Stimulated activated CD8-positive, alpha-beta memory T cell treated with anti-CD3 and anti-CD28 coated beads, Interleukin-4, amount 100 ng/mL, for 24 hours (primary cell): ENCODE data around the gene FUT6.
A peak's percentile ranks its signal among the peaks of the same experiment; 100 is the strongest.

Source experiments
- DNase-seq: peaks from one replicate; pipeline ENCODE4 v3.0.0-alpha.2; 2020; ENCODE audit warnings: low read depth

FUT6 gene

DNA sequence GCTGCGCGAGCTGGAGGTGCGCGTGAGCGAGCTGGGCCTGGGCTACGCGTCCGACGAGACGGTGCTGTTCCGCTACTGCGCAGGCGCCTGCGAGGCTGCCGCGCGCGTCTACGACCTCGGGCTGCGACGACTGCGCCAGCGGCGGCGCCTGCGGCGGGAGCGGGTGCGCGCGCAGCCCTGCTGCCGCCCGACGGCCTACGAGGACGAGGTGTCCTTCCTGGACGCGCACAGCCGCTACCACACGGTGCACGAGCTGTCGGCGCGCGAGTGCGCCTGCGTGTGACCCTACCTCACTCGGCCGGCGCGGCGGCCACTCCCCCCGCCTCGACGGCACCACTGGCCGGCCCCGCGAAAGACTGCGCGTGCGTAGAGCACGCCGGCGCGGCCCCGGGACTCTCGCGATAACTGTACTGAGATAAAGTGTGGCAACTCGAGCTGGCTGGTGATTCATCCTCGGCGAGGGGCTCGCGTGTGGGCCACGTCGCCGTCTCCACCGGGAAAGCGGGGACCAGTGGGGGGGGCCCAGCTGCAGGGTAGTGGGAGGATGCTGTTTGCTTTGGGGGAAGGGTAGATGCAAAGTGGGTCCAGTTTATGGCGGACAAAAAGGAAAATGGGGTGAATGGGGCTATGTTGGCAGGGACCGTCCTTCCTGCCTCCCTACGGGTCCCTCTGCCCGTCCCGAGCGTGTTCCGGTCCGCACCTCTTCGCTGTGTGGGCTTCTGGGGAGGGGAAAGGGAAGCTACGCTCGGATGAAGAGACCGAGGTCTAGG, 11.4 kb downstream of the FUT6 start:
- peak; percentile 96 for DNase-seq

DNA sequence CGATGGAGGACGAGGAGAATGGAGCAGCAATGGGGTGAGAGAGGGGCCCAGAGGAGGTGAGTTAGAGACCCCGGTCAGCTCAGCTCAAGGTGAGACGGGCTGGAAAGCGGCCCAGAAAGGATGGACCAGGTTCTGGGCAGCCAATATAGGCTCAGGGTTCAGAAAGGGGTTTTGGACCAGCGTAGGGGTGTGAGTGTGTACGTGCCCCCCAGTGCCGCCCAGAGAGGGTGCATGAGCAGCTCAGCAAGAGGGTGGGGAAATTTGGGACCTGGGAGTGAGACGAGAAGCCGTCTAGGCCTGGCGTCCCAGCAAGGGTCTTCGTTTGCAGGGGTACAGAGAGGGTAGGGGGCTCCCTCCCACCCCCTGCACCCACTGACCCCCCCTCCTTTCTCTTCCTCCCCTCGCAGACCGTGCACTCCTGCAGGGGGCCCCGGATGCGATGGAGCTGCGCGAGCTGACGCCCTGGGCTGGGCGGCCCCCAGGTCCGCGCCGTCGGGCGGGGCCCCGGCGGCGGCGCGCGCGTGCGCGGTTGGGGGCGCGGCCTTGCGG, 12.1 kb downstream of the FUT6 start:
- DNase-seq = no peak

DNA sequence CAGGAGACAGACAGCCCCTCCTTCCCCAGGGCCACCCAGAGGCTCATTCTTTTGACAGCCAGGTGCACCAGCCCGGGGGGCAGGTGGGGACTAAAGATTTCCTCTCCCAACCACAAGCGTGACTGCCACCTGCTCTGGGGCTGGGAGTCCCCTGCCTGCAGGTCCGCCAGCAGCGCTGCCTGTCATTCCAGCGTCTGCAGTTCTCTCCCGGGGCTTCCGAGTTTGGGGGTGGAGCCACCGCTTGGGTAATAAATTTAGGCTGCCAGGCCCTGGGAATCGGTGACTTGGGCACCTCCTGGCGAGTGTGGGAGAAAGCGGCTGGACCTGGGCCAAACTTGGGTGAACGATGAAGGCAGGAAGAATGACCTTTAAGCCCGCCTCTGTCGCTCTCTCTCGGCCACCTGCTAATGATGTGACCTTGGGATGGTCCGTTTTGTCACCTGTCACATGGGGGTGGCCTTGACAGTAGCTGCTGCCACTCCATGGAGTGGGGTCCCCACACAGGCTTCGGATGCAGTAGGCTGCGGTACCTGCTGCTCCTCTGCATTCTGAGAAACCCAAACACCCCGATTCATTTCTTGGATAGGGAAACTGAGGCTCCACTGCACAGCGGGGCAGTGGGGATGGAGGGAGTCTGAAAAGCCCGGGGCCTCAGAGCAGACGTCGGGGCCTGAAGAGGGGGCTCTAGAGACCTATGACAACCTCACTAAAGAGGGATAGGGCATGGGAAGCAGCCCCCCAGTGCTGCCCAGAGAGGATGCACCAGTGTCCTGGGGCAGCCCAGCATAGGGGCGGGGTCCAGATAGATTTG, 12.8 kb downstream of the FUT6 start:
- no peak for DNase-seq

DNA sequence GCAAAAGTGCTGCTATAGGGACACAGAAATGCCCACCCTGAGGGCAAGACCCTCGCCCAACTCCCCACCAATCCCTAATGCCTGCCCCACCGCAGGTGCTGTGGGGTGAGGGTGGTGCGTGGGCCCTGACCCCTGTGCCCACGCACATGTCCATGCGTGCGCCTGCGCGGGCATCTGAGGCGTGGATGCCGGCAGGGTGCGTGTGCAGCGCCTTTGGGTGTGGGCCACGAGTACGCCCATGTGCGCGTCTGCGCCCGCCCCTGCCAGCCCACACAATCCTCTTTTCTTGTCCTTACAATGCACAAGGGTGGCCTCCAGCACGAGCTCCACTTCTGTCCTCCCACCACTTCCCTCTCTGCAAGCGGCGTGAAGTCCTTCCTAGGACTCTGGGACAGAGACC, 14.3 kb downstream of the FUT6 start:
- no peak for DNase-seq

- no peak for DNase-seq
Observed at GRCh38 chr19:5824751-5825150, 14.8 kb downstream of the FUT6 start.

- no peak for DNase-seq
Observed at GRCh38 chr19:5823579-5824281, 15.8 kb downstream of the FUT6 start.

DNA sequence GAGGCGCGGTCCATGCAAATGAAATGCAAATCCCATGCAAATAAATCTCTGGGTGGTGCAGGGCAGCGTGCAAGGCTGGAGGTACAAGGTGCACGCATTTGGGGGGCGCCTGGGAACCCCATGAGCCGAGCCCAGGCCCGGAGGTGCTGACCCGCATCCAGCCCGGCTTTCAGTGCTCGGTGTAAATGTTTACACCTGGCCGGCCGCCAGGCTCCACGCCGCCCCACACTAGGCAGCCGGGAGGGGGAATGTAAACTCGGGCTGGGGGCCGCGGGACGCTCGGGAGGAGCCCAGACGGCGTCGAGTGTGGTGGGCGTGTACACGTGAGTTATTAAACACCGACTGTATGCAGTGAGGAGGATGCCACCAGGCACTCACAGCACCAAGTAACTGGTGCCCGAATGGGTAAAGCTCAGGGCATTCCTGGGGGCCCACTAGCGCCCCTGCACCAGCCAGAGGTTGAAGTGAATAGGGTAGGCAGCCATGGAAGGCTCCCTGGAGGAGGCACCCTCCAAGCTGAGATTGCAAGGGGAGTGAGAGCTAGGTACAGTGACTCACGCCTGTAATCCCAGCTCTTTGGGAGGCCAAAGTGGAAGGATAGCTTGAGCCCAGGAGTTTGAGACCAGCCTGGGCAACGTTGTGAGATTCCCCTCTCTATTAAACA, 17.2 kb downstream of the FUT6 start:
- DNase-seq = no peak

- no peak for DNase-seq
Observed at GRCh38 chr19:5821521-5822180, 17.9 kb downstream of the FUT6 start.

- DNase-seq = no peak
Observed at GRCh38 chr19:5820785-5821184, 18.7 kb downstream of the FUT6 start.

GRCh38 chr19:5818594-5818993, 20.9 kb downstream of the FUT6 start:
- DNase-seq = no peak

DNA sequence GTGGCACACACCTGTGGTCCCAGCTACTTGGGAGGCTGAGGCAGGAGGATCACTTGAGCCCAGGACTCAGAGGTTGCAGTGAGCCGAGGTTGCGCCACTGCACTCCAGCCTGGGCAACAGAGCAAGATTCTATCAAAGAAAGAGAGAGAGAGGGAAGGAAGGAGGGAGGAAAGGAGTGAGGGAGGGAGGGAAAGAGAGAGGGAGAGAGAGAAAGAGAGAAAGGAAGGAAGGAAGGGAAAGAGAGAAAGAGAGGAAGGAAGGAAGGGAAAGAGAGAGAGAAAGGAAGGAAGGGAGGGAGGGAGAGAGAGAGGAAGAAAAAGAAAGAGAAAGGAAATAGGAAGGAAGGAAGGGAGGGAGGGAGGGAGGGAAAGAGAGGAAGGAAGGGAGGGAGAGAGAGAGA, 22.3 kb downstream of the FUT6 start:
- no peak for DNase-seq

- no peak for DNase-seq
Observed at GRCh38 chr19:5814852-5815246, 24.7 kb downstream of the FUT6 start.

DNA sequence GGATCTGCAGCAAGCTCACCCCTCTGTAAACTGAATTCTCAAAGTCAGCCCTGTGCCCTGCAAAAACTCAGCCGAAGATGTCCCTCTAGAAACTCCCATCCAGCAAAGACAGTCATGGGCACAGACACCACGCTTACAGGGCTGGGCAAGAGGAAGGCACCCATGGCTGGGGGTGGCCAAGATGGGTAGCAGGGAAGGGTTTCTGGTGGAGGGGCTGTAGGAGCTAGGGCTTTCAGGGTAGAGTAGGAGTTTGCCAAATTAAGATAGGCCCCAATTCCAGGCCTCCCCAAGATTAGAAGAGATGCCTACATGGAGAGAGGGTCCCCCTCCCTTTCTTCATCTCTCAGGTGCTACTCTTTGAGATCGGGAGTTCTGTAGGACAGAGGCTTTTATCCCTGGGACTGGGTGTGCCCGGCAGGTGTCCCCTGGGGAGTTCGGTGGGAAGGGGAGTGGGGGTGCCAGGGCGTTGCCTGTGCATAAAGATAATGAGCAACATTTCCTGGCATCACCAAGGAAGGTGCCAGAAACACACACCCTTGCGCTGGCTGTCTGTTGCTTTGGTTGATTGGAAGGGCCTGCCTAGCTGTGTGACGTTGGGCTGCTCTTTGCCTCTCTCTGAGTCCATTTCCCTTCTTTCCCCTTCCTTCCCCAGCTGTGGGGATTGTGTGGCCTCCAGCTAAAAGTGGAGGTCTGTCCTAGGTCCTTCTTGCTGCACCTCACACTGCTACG, 25.2 kb downstream of the FUT6 start:
- no peak for DNase-seq

DNA sequence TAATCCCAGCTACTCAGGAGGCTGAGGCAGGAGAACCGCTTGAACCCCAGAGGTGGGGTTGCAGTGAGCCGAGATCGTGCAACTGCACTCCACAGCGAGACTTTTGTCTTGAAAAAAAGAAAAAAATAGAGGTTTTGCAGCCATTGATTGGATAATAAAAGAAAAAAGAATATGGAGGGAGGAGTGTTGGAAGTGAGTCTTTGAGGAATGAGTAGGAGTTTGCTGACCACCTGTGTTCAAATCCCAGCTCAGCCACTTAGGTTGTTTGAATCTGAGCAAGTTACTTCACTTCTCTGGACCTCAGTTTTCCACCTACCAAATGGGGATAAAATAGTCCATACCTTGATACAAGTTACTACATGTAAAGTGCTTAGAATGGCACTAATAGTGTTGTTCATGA, 28.4 kb downstream of the FUT6 start:
- no peak for DNase-seq

- no peak for DNase-seq
Observed at GRCh38 chr19:5809469-5809868, 30.0 kb downstream of the FUT6 start.

DNA sequence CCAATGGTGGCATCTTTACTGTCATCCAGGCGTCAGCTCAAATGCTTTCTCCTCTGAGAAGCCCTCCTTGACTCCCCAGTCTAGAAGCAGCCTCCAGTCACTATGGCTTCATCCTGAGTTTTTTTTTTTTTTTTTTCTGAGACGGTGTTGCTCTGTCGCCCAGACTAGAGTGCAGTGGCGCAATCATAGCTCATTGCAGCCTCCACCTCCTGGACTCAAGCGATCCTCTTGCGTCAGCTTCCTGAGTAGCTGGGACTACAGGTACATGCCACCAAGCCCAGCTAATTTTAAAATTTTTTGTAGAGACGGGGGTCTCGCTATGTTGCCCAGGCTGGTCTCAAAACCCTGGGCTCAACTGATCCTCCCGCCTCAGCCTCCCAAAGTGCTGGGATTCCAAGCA, 30.4 kb downstream of the FUT6 start:
- no peak for DNase-seq

- no peak for DNase-seq
Observed at GRCh38 chr19:5808120-5808816, 31.2 kb downstream of the FUT6 start.

GRCh38 chr19:5806905-5807304, 32.6 kb downstream of the FUT6 start:
- DNase-seq = no peak

DNA sequence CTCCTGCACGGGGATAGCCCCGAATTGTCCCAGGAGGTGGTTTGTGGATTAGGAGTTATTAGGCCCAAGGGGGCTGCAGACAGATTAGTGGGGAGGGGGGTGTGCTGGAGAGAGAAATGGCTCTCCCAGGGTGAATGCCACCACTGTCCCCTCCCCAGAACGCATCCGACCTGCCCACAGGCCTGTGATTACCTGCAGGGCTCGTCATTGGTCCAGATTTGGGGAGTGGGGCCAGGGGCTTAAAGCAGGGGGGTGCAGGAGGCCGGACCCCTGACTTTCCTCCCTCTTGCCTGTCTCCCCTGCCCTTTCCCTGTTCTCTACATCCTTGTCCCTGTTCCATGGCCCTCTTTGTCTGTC, 33.4 kb downstream of the FUT6 start:
- no peak for DNase-seq

GRCh38 chr19:5805462-5806132, 33.9 kb downstream of the FUT6 start:
- no peak for DNase-seq
